ENCODE results near the gene GAPDH.

Gene GAPDH

GRCh38 chr12:6532927-6533652 lies 1.2 kb upstream of the GAPDH start:
- H3K4me1 Mint-ChIP-seq = peaks cover 42% of the 10 kb centered on the region
- TF ChIP-seq CTCF (IDR thresholded peaks at IDR 0.05; ENCODE audit: unreplicated experiment in 3 of 3) = no peak
- H3K36me3 Mint-ChIP-seq (ENCODE audit: low read depth) = peaks cover 53% of the 10 kb centered on the region
- H3K9me3 Mint-ChIP-seq = no peaks in the 10 kb centered on the region
- H3K27me3 Mint-ChIP-seq (ENCODE audit: low read depth) = no peaks in the 10 kb centered on the region
- H3K27ac Mint-ChIP-seq = peak overlapping the region; percentile 97 to 99 (median 98)
- H3K4me3 Mint-ChIP-seq = peak overlapping the region; percentile 88 to 95 (median 93)

- no peak for TF ChIP-seq CTCF (IDR thresholded peaks at IDR 0.05; ENCODE audit: unreplicated experiment in 3 of 3)
- H3K36me3 Mint-ChIP-seq (ENCODE audit: low read depth) = peaks cover 50% of the 10 kb centered on the region
- H3K27ac Mint-ChIP-seq = peak overlapping the region; percentile 97 to 99 (median 98)
- H3K27me3 Mint-ChIP-seq (ENCODE audit: low read depth) = no peaks in the 10 kb centered on the region
- peak overlapping the region; percentile 88 to 95 (median 93) for H3K4me3 Mint-ChIP-seq
- H3K4me1 Mint-ChIP-seq = peaks cover 42% of the 10 kb centered on the region
- no peaks in the 10 kb centered on the region for H3K9me3 Mint-ChIP-seq
These were observed 729 bp upstream of the GAPDH start for GRCh38 chr12:6533653-6533922.

- Mint-ChIP-seq H3K36me3 (ENCODE audit: low read depth) (peaks cover 46% of the 10 kb centered on the region), H3K9me3 (no peaks in the 10 kb centered on the region), H3K27ac (peak overlapping the region in 2 of 3 experiments; percentile 99), H3K27me3 (ENCODE audit: low read depth) (no peaks in the 10 kb centered on the region), H3K4me3 (peak overlapping the region; percentile 88 to 95 (median 93)), H3K4me1 (peaks cover 42% of the 10 kb centered on the region)
- TF ChIP-seq CTCF (IDR thresholded peaks at IDR 0.05; ENCODE audit: unreplicated experiment in 3 of 3) = no peak
These were observed 303 bp downstream of the GAPDH start for GRCh38 chr12:6534695-6534944.

- H3K27ac Mint-ChIP-seq = peak overlapping the region; percentile 33 to 99 (median 79)
- H3K9me3 Mint-ChIP-seq = no peaks in the 10 kb centered on the region
These were observed 804 bp downstream of the GAPDH start for GRCh38 chr12:6534945-6535696.

GRCh38 chr12:6535697-6535946 lies 1.3 kb downstream of the GAPDH start:
- Mint-ChIP-seq H3K4me3 (peak overlapping the region; percentile 88 to 95 (median 93)), H3K27me3 (ENCODE audit: low read depth) (no peaks in the 10 kb centered on the region), H3K36me3 (ENCODE audit: low read depth) (peaks cover 41% of the 10 kb centered on the region), H3K27ac (peak overlapping the region; percentile 33 to 99 (median 89)), H3K4me1 (peaks cover 52% of the 10 kb centered on the region), H3K9me3 (no peaks in the 10 kb centered on the region)
- TF ChIP-seq CTCF (IDR thresholded peaks at IDR 0.05; ENCODE audit: unreplicated experiment in 3 of 3) = no peak

More at GRCh38 chr12:6534945-6535696, 804 bp downstream of the GAPDH start:
- Mint-ChIP-seq H3K4me3 (peak overlapping the region; percentile 88 to 95 (median 93)), H3K27me3 (ENCODE audit: low read depth) (no peaks in the 10 kb centered on the region), H3K36me3 (ENCODE audit: low read depth) (peaks cover 46% of the 10 kb centered on the region), H3K4me1 (peaks cover 47% of the 10 kb centered on the region)
- no peak for TF ChIP-seq CTCF (IDR thresholded peaks at IDR 0.05; ENCODE audit: unreplicated experiment in 3 of 3)
